Fibroblast of lung (primary cell): ENCODE data around the gene CCNY. TPM values are rescaled to one million over a fixed set of nuclear protein-coding genes. Genes with fewer than 3 reads are reported as not detected.

Experiments
- DNase-seq, 2 donors: peaks; one replicate each; pipeline versions ENCODE4 v3.0.0 to v3.0.0-alpha.2; 2010; ENCODE audit warnings: low read depth in 2 of 2
- H2AFZ ChIP-seq: 2 replicates; pipeline ENCODE4 v1.5.1; 2012; ENCODE audit warnings: low read length, control low read depth, inconsistent platforms
- H3K27ac ChIP-seq: 2 replicates; pipeline ENCODE4 v1.5.1; 2011; ENCODE audit warnings: low read length, control low read depth; ENCODE audit not compliant: insufficient read depth
- H3K27me3 ChIP-seq: 2 replicates; pipeline ENCODE4 v1.5.1; 2011; ENCODE audit warnings: mild to moderate bottlenecking, low read length; ENCODE audit not compliant: control insufficient read depth, insufficient read depth
- H3K36me3 ChIP-seq: 2 replicates; pipeline ENCODE4 v1.5.1; 2011; ENCODE audit warnings: low read length; ENCODE audit not compliant: control insufficient read depth, insufficient read depth
- H3K4me1 ChIP-seq: 2 replicates; pipeline ENCODE4 v1.5.1; 2011; ENCODE audit warnings: low read length; ENCODE audit not compliant: control insufficient read depth, insufficient read depth; ENCODE audit errors: extremely low read depth
- H3K4me2 ChIP-seq: 2 replicates; pipeline ENCODE4 v1.5.1; 2011; ENCODE audit warnings: low read length, control low read depth; ENCODE audit not compliant: insufficient read depth; ENCODE audit errors: extremely low read depth
- H3K4me3 ChIP-seq, 4 experiments: fragments of 200-600 bp in 1 of 4; sonication (generic) in 1 of 4; replicated peaks in 1 of 4; 2 replicates each; pipeline ENCODE4 v1.5.1; 2011 to 2016; ENCODE audit warnings: low read length in 4 of 4, low read depth in 3 of 4, mild to moderate bottlenecking in 3 of 4, control low read depth in 2 of 4, inconsistent platforms in 1 of 4, mixed read lengths in 1 of 4; ENCODE audit not compliant: insufficient read depth in 1 of 4; ENCODE audit errors: control extremely low read depth in 1 of 4
- H3K79me2 ChIP-seq: 2 replicates; pipeline ENCODE4 v1.5.1; 2012; ENCODE audit warnings: mild to moderate bottlenecking, low read length, inconsistent platforms; ENCODE audit not compliant: control insufficient read depth, insufficient read depth
- H3K9ac ChIP-seq: 2 replicates; pipeline ENCODE4 v1.5.1; 2011; ENCODE audit warnings: mild to moderate bottlenecking, low read length, control low read depth; ENCODE audit not compliant: insufficient read depth
- H3K9me3 ChIP-seq: 2 replicates; pipeline ENCODE4 v1.5.1; 2012; ENCODE audit warnings: low read depth, low read length; ENCODE audit not compliant: control insufficient read depth, insufficient read depth
- H4K20me1 ChIP-seq: 2 replicates; pipeline ENCODE4 v1.5.1; 2011; ENCODE audit warnings: low read length; ENCODE audit not compliant: control insufficient read depth, insufficient read depth; ENCODE audit errors: extremely low read depth
- CTCF ChIP-seq, 2 donors: IDR thresholded peaks in 1 of 2; conservative IDR thresholded peaks in 1 of 2; 1 replicate in 1 of 2; 2 replicates in 1 of 2; pipeline ENCODE4 v1.5.1; 2011 to 2012; ENCODE audit warnings: low read length in 2 of 2, control low read depth in 1 of 2, inconsistent platforms in 1 of 2, low read depth in 1 of 2, mild to moderate bottlenecking in 1 of 2
- EZH2 ChIP-seq: IDR thresholded peaks from 2 replicates; pipeline ENCODE4 v1.5.1; 2012; ENCODE audit warnings: low read length, control low read depth, mild to moderate bottlenecking; ENCODE audit errors: missing control alignments
- polyA plus RNA-seq, 2 donors: library from polyadenylated mRNA; depleted of rRNA in 1 of 2; stranded (reverse) in 1 of 2; unstranded in 1 of 2; fragments of >200 nt; gene quantifications; 2 replicates each; pipeline ENCODE4 v1.2.1, GENCODE V29; 2011 to 2012; ENCODE audit warnings: missing spikeins in 1 of 2
- total RNA-seq: library from RNA; depleted of rRNA; stranded (reverse); fragments of >200 nt; gene quantifications from 2 replicates; pipeline ENCODE4 v1.2.1, GENCODE V29; 2014

The CCNY gene
- total and polyA plus RNA-seq, 2 donors (not counting 1 experiment from before 2014, with no cell fraction given) = 34.7 to 66.4 TPM

DNA sequence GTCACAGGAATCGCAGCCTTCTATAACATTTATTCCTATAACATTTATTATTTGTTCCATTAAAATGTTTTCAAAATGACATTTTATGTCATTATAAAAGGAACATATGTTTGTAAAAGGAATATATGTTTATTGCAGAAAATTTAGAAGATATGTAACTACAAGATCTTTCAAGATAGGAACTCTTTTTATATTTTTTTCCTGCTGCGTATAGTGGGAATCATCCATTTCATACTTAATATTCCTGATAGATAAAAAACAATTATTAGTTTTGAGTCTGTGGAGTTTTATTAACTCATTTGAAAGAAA is 55.6 kb downstream of the CCNY start:
- Histone ChIP-seq H3K4me2 (no peak overlapping the region), H3K9ac (no peak overlapping the region), H2AFZ (no peak overlapping the region), H3K27ac (no peak overlapping the region), H3K9me3 (no peaks in the 10 kb centered on the region), H3K79me2 (peaks cover 70% of the 10 kb centered on the region), H3K27me3 (no peaks in the 10 kb centered on the region), H3K4me1 (peaks cover 9% of the 10 kb centered on the region), H3K36me3 (no peaks in the 10 kb centered on the region), H3K4me3 (no peak overlapping the region), H4K20me1 (no peaks in the 10 kb centered on the region)
- DNase-seq = no peak
- TF ChIP-seq EZH2 = no peak
- no peak for TF ChIP-seq CTCF (conservative IDR thresholded peaks at IDR 0.05 in 1 of 2, IDR thresholded peaks at IDR 0.05 in 1 of 2; ENCODE audit: low read depth in 1 of 2, low read length in 2 of 2)

DNA sequence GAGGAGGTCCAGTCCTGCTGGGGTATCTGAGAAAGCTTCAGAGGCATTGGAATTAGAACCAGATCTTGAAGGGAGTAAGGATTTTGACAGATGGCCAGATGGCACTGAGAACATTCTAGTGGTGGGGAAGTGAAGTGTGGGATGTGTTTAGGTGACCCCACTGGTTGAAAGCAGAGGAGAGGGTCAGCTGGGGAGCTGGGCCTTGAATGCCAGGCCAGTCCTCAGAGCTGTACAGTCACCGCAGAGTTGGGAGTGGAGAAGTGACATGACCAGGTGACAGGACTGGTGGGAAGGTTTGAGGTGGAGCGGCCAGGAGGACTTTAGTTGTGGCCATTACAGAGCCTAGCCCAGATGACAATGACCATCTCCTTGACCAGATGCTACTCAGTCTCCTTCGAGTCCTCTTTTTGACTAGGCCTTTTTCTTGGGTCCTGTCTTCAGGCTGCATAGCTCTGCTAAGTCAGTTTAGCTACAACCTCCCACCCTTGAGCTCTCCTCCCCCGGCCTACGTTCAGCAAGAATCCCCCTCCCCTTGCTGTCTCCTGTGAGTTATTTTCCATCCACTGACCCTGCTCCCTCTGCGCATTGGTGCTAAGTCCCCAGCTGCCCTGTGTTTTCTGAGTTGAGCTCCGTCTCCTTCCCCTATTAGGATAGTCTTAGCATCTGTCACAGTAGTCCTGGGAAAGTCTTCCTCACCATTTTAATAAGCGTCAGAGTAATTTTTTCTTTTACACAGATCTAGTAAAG is 56.3 kb downstream of the CCNY start:
- Histone ChIP-seq H3K79me2 (peaks cover 72% of the 10 kb centered on the region), H3K4me2 (no peak overlapping the region), H3K27me3 (no peaks in the 10 kb centered on the region), H2AFZ (no peak overlapping the region), H4K20me1 (no peaks in the 10 kb centered on the region), H3K27ac (no peak overlapping the region), H3K9ac (no peak overlapping the region), H3K36me3 (no peaks in the 10 kb centered on the region), H3K4me1 (peaks cover 3% of the 10 kb centered on the region), H3K4me3 (no peak overlapping the region), H3K9me3 (no peaks in the 10 kb centered on the region)
- no peak for DNase-seq
- no peak for TF ChIP-seq CTCF (conservative IDR thresholded peaks at IDR 0.05 in 1 of 2, IDR thresholded peaks at IDR 0.05 in 1 of 2; ENCODE audit: low read depth in 1 of 2, low read length in 2 of 2)
- TF ChIP-seq EZH2 = no peak

DNA sequence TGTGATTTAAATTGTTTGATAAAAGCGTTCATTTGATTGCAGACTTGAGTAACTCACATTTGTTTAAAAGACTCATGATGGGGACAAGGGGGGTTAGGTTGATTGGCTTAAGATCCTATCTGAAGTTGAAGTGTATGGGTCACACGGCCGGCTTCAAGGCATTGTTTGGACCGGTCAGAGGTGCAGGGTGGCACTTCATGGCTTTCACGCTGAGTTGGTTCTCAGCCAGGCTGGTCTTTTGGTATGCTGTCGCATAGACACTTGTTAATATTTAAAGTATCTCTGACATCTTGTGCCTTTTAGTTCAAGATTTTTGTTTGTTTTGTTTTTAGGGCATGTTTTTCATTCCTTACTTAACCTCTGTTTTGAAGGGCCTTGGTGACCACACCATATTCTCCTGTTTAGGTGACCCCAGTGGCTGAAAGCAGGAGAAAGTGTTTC is 58.1 kb downstream of the CCNY start:
- H3K27me3 ChIP-seq = no peaks in the 10 kb centered on the region
- no peak for DNase-seq
- H3K36me3 ChIP-seq = no peaks in the 10 kb centered on the region
- peaks cover 7% of the 10 kb centered on the region for H3K4me1 ChIP-seq
- no peak overlapping the region for H3K4me2 ChIP-seq
- H4K20me1 ChIP-seq = peaks cover 2% of the 10 kb centered on the region
- no peak overlapping the region for H2AFZ ChIP-seq
- no peak overlapping the region for H3K4me3 ChIP-seq
- no peak overlapping the region for H3K27ac ChIP-seq
- no peak for TF ChIP-seq CTCF (conservative IDR thresholded peaks at IDR 0.05 in 1 of 2, IDR thresholded peaks at IDR 0.05 in 1 of 2; ENCODE audit: low read depth in 1 of 2, low read length in 2 of 2)
- TF ChIP-seq EZH2 = no peak
- H3K9ac ChIP-seq = no peak overlapping the region
- no peaks in the 10 kb centered on the region for H3K9me3 ChIP-seq
- H3K79me2 ChIP-seq = peaks cover 71% of the 10 kb centered on the region
